Hematopoietic multipotent progenitor cell treated with erythropoietin and hydrocortisone succinate and interleukin-3 and kit ligand, for 8 days (in vitro differentiated cells): ENCODE results near the gene SNED1.

Experiments
- DNase-seq: peaks from one replicate; pipeline ENCODE4 v3.0.0-alpha.2; 2015

Gene SNED1

GRCh38 chr2:241068942-241069810 lies 70.8 kb downstream of the SNED1 start:
- DNase-seq, result no peak

- DNase-seq, result no peak
Observed at GRCh38 chr2:241069821-241070281, 71.4 kb downstream of the SNED1 start.

GRCh38 chr2:241070361-241070760 lies 71.9 kb downstream of the SNED1 start:
- no peak for DNase-seq

GRCh38 chr2:241070811-241071676 lies 72.6 kb downstream of the SNED1 start:
- DNase-seq, result no peak

GRCh38 chr2:241071677-241072111 lies 73.3 kb downstream of the SNED1 start:
- DNase-seq, result no peak

GRCh38 chr2:241072151-241072550 lies 73.7 kb downstream of the SNED1 start:
- no peak for DNase-seq

- no peak for DNase-seq
Observed at GRCh38 chr2:241072553-241073165, 74.2 kb downstream of the SNED1 start.

- no peak for DNase-seq
Observed at GRCh38 chr2:241073166-241074064, 75.0 kb downstream of the SNED1 start.

- no peak for DNase-seq
Observed at GRCh38 chr2:241074065-241074818, 75.8 kb downstream of the SNED1 start.

- DNase-seq, result no peak
Observed at GRCh38 chr2:241074901-241075540, 76.6 kb downstream of the SNED1 start.

- no peak for DNase-seq
Observed at GRCh38 chr2:241080405-241081189, 82.2 kb downstream of the SNED1 start.

GRCh38 chr2:241081190-241081642 lies 82.8 kb downstream of the SNED1 start:
- no peak for DNase-seq

- no peak for DNase-seq
Observed at GRCh38 chr2:241081643-241082340, 83.4 kb downstream of the SNED1 start.

- no peak for DNase-seq
Observed at GRCh38 chr2:241082341-241083090, 84.1 kb downstream of the SNED1 start.

- no peak for DNase-seq
Observed at GRCh38 chr2:241083091-241083415, 84.6 kb downstream of the SNED1 start.

GRCh38 chr2:241084856-241085444 lies 86.5 kb downstream of the SNED1 start:
- no peak for DNase-seq

GRCh38 chr2:241087420-241088268 lies 89.2 kb downstream of the SNED1 start:
- no peak for DNase-seq
